Ishikawa (cell line): ENCODE results near the gene CD68.

Source experiments
- CEBPB ChIP-seq: IDR thresholded peaks from 2 replicates; pipeline ENCODE4 v1.6.1; 2012
- CREB1 ChIP-seq: IDR thresholded peaks from 2 replicates; pipeline ENCODE4 v1.6.1; 2012; ENCODE audit warnings: low read depth
- EGR1 ChIP-seq: IDR thresholded peaks from 2 replicates; pipeline ENCODE4 v1.6.1; 2012
- EP300 ChIP-seq: IDR thresholded peaks from 2 replicates; pipeline ENCODE4 v1.6.1; 2012; ENCODE audit warnings: borderline replicate concordance
- FOXM1 ChIP-seq: IDR thresholded peaks from 2 replicates; pipeline ENCODE4 v1.6.1; 2012; ENCODE audit warnings: low read depth, borderline replicate concordance
- MAX ChIP-seq: IDR thresholded peaks from 2 replicates; pipeline ENCODE4 v1.6.1; 2012
- NFIC ChIP-seq: IDR thresholded peaks from 2 replicates; pipeline ENCODE4 v1.6.1; 2012
- RAD21 ChIP-seq: IDR thresholded peaks from 2 replicates; pipeline ENCODE4 v1.6.1; 2012; ENCODE audit warnings: low read depth
- TAF1 ChIP-seq: IDR thresholded peaks from 2 replicates; pipeline ENCODE4 v1.6.1; 2012; ENCODE audit warnings: low read depth, mild to moderate bottlenecking
- YY1 ChIP-seq: IDR thresholded peaks from 2 replicates; pipeline ENCODE4 v1.6.1; 2012; ENCODE audit warnings: low read depth
- ZBTB7A ChIP-seq: IDR thresholded peaks from 2 replicates; pipeline ENCODE4 v1.6.1; 2012; ENCODE audit warnings: low read depth
- TF ChIP-seq, protein P1 (sequence below): IDR thresholded peaks from 2 replicates; pipeline ENCODE4 v1.6.1; 2012; ENCODE audit warnings: low read depth, mild to moderate bottlenecking

DNA sequence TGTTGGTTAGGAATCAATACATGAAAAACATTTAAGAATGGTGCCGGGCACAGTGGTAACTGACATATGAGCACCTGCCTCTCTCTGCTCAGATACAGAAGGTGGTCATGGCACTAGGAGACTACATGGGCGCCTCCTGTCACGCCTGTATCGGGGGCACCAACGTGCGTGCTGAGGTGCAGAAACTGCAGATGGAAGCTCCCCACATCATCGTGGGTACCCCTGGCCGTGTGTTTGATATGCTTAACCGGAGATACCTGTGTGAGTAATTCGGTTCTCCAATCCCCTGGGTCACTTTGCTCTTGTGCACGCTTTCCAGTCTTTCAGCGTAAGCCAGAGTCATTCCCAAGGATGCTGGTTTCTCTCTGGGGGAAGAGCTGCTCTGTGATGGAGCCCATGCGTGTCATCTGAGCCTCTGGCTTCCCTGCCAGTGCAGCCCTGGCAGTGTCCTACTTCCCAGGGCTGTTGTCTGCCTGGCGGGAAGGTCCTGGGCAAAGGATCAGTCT is 3.0 kb upstream of the CD68 start:
- no peak for TF ChIP-seq RAD21
- TF ChIP-seq EP300: no peak
- TF ChIP-seq FOXM1: no peak
- TF ChIP-seq EGR1: no peak
- no peak for TF ChIP-seq CREB1
- no peak for TF ChIP-seq ZBTB7A
- no peak for TF ChIP-seq TAF1
- TF ChIP-seq, protein P1, sequence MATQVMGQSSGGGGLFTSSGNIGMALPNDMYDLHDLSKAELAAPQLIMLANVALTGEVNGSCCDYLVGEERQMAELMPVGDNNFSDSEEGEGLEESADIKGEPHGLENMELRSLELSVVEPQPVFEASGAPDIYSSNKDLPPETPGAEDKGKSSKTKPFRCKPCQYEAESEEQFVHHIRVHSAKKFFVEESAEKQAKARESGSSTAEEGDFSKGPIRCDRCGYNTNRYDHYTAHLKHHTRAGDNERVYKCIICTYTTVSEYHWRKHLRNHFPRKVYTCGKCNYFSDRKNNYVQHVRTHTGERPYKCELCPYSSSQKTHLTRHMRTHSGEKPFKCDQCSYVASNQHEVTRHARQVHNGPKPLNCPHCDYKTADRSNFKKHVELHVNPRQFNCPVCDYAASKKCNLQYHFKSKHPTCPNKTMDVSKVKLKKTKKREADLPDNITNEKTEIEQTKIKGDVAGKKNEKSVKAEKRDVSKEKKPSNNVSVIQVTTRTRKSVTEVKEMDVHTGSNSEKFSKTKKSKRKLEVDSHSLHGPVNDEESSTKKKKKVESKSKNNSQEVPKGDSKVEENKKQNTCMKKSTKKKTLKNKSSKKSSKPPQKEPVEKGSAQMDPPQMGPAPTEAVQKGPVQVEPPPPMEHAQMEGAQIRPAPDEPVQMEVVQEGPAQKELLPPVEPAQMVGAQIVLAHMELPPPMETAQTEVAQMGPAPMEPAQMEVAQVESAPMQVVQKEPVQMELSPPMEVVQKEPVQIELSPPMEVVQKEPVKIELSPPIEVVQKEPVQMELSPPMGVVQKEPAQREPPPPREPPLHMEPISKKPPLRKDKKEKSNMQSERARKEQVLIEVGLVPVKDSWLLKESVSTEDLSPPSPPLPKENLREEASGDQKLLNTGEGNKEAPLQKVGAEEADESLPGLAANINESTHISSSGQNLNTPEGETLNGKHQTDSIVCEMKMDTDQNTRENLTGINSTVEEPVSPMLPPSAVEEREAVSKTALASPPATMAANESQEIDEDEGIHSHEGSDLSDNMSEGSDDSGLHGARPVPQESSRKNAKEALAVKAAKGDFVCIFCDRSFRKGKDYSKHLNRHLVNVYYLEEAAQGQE: no peak
- no peak for TF ChIP-seq NFIC
- no peak for TF ChIP-seq MAX
- TF ChIP-seq CEBPB: no peak
- no peak for TF ChIP-seq YY1
